Transverse colon (tissue), 4 donors: Measurements from ENCODE around the gene SNX11. TPM values are rescaled to one million over a fixed set of nuclear protein-coding genes. Genes with fewer than 3 reads are reported as not detected.

ENCODE experiments used
- DNase-seq: peaks from one replicate; pipeline ENCODE4 v3.0.0-alpha.2; 2019
- H3K27ac ChIP-seq, 4 donors: fragments of 200-600 bp; sonication (generic); 2 replicates each; pipeline ENCODE4 v1.5.1; 2016 to 2018; ENCODE audit warnings: inconsistent platforms in 4 of 4
- H3K27me3 ChIP-seq: fragments of 200-600 bp; sonication (generic); 2 replicates; pipeline ENCODE4 v1.5.1; 2017; ENCODE audit warnings: inconsistent platforms
- H3K36me3 ChIP-seq, 4 donors: fragments of 200-600 bp; sonication (generic); 2 replicates each; pipeline ENCODE4 v1.5.1; 2017 to 2019; ENCODE audit warnings: inconsistent platforms in 4 of 4
- H3K4me1 ChIP-seq, 4 donors: fragments of 200-600 bp; sonication (generic); 2 replicates each; pipeline ENCODE4 v1.5.1; 2017 to 2020; ENCODE audit warnings: inconsistent platforms in 4 of 4
- H3K4me3 ChIP-seq, 4 donors: fragments of 200-600 bp; sonication (generic); 1 replicate in 1 of 4; 2 replicates in 3 of 4; pipeline versions ENCODE4 v1.5.1 to v1.6.1; 2017 to 2019; ENCODE audit warnings: inconsistent platforms in 4 of 4
- H3K9me3 ChIP-seq, 2 donors: fragments of 200-600 bp; sonication (generic); 2 replicates each; pipeline ENCODE4 v1.5.1; 2017 to 2019; ENCODE audit warnings: inconsistent platforms in 2 of 2
- CTCF ChIP-seq, 5 experiments: fragments of 200-600 bp in 3 of 5; fragments of 450-650 bp in 2 of 5; sonication (generic) in 3 of 5; IDR thresholded peaks; 1 replicate in 2 of 5; 2 replicates in 3 of 5; pipeline ENCODE4 v1.5.1; 2016 to 2017; ENCODE audit warnings: antibody characterized with exemption in 5 of 5, inconsistent platforms in 3 of 5, mild to moderate bottlenecking in 2 of 5, moderate library complexity in 1 of 5
- EP300 ChIP-seq: sonication (generic); formaldehyde crosslinking; IDR thresholded peaks from one replicate; pipeline ENCODE4 v1.6.1; 2017; ENCODE audit warnings: antibody characterized with exemption, low read depth
- POLR2A ChIP-seq: fragments of 450-650 bp; IDR thresholded peaks from one replicate; pipeline ENCODE4 v1.6.1; 2016; ENCODE audit warnings: antibody characterized with exemption, mild to moderate bottlenecking, moderate library complexity
- POLR2AphosphoS5 ChIP-seq, 3 donors: sonication (generic); formaldehyde crosslinking; IDR thresholded peaks; one replicate each; pipeline ENCODE4 v1.6.1; 2016; ENCODE audit warnings: antibody characterized with exemption in 3 of 3
- WGBS, 2 donors: methylation state at CpG; one replicate each; pipeline ENCODE4 v1.1.5; 2018; ENCODE audit warnings: low coverage in 1 of 2; 5-methylcytosine and 5-hydroxymethylcytosine counted together
- in situ Hi-C, 4 donors: fragments of 200-750 bp; cut with MboI; loops; one replicate each; pipeline versions ENCODE4 v1.15.0 to v1.15.1; 2017; ENCODE audit warnings: low sequenced_read_pairs in 3 of 4, low pct_ligation_motif_present in 1 of 4, low pct_unique_long_range_greater_than_20kb in 1 of 4
- intact Hi-C: fragments of 100-400 bp; cut with DNase I; formaldehyde crosslinking; loops from one replicate; pipeline ENCODE4 v1.15.1; 2023; ENCODE audit warnings: low total_unique reads
- total RNA-seq, 4 donors: library from RNA; depleted of rRNA; stranded (reverse); fragments of >200 nt; gene quantifications; one replicate each; pipeline ENCODE4 v1.1.0, GENCODE V29; 2016

The SNX11 gene
- total RNA-seq, 4 donors from 2014 or later: 2.0 to 24.3 (median 14.1) TPM

DNA sequence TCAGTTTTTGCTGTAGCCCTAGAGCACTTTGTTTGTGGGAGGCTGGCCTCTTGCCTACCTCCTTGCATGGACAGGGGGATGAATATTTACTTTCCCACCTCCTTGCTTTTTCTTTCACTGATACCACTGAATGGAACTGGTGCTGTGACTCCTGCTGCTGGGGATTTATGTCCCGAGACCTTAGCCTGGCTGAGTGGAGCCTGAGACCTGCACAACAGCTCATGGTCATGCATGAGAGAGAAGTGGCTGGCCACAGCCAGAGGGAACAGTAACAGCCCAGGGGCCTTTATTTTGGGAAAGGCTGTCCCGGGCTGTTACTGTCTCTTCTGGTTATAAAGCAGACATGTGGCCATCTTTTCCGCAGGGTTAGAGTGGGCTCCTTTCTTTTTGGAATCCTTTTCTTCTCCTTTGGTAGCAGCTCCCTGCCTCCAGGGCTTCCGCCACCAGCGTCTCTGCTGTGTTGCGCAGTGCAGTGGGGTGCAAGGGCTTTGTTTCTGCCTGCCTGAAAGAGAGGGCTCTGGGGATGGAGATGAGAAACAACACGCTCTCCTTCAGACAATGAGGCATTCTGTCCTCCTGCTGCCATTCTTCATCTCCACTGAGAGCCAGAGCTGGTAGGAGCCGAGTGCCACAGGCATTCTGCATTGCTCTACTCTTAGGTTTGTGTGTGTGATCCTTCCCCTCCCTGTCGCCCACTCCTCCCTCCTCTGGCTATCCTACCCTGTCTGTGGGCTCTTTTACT lies 14.5 kb downstream of the SNX11 start:
- Histone ChIP-seq H3K4me1 (no peaks in the 10 kb centered on the region), H3K9me3 (no peaks in the 10 kb centered on the region), H3K4me3 (no peak overlapping the region), H3K27me3 (no peaks in the 10 kb centered on the region), H3K36me3 (peaks cover 0 to 44% (median 17%) of the 10 kb centered on the region in 4 donors), H3K27ac (no peak overlapping the region)
- DNase-seq: no peak
- intact Hi-C loops: loop anchor here (10.0 kb wide), 1 partner anchor 47 kb away; no protein-coding TSS in a partner anchor
- 85 to 94% methylated on average over 5 to 9 of the region's 9 CpGs for WGBS, 2 donors
- TF ChIP-seq POLR2AphosphoS5 (IDR thresholded peaks at IDR 0.05): no peak
- in situ Hi-C loops: no loop called here

- no peak for TF ChIP-seq POLR2AphosphoS5 (IDR thresholded peaks at IDR 0.05)
- no peak for TF ChIP-seq EP300
- no peak for TF ChIP-seq POLR2A
- TF ChIP-seq CTCF (IDR thresholded peaks at IDR 0.05): no peak
- H3K27me3 ChIP-seq: no peaks in the 10 kb centered on the region
- H3K4me1 ChIP-seq: no peaks in the 10 kb centered on the region
- no peak for DNase-seq
- H3K9me3 ChIP-seq: no peaks in the 10 kb centered on the region
- intact Hi-C loops (loop anchor here (10.0 kb wide), 1 partner anchor 48 kb away; no protein-coding TSS in a partner anchor), in situ Hi-C loops (no loop called here)
- 90 to 92% methylated on average over 2 to 3 of the region's 3 CpGs for WGBS, 2 donors
- H3K27ac ChIP-seq: no peak overlapping the region
- H3K36me3 ChIP-seq: peaks cover 0 to 44% (median 17%) of the 10 kb centered on the region in 4 donors
- no peak overlapping the region for H3K4me3 ChIP-seq
Measured at GRCh38 chr17:48122665-48123045, 15.1 kb downstream of the SNX11 start.

DNA sequence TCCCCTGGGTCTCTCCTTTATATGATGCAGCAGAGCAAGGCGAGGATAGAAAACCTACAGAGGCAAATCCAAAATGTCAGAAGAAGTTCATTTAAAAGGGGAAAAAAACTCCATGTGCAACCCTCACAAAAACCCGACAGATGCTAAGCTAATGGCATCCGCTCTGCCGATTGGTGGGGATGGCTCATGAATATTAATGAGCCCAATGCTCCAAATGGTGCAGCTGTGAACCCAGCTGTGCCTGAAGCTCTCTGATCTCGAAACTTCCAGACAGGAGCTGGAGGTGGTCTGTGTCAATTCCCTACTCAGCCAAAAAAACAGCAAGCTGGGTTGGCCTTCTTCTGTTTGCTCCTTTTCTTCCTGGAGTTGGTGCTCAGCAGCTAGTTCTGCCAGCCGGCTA lies 15.5 kb downstream of the SNX11 start:
- Histone ChIP-seq H3K4me3 (no peak overlapping the region), H3K27ac (no peak overlapping the region), H3K36me3 (peaks cover 0 to 44% (median 16%) of the 10 kb centered on the region in 4 donors), H3K4me1 (no peaks in the 10 kb centered on the region), H3K27me3 (no peaks in the 10 kb centered on the region), H3K9me3 (no peaks in the 10 kb centered on the region)
- intact Hi-C loops (loop anchor here (10.0 kb wide), 1 partner anchor 48 kb away; no protein-coding TSS in a partner anchor), in situ Hi-C loops (no loop called here)
- TF ChIP-seq CTCF (IDR thresholded peaks at IDR 0.05) (no peak), POLR2A (no peak), EP300 (no peak), POLR2AphosphoS5 (IDR thresholded peaks at IDR 0.05) (no peak)
- DNase-seq: no peak
- WGBS, 2 donors: 74 to 83% methylated on average over 1 to 6 of the region's 6 CpGs

DNA sequence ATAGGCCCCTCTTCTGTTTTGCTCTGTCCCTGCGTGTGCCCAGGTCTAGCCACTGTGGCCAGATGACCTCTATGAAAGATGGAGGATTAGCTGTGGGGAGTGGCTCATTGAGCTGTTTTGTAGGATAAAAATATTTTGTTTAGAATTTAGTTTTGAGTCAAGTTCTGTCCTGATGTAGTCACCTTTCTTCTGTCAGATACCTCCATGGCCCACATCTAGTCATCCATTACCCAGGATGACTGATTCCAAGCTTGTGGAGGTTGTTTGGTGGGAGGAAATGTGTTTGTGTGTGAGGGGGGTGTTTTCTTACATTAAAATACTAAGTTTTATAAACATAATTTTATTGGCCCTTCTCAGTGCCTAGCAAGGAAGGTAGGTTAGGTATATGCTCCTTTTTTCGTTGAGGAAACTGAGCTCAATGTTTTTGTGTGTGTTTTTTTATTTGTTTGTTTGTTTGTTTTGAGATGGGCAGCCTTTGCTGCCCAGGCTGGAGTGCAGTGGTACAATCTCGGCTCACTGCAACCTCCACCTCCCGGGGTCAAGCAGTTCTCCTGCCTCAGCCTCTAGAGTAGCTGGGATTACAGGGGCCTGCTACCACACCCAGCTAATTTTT lies 16.3 kb downstream of the SNX11 start:
- WGBS, 2 donors: 92 to 100% methylated on average over 4 of the region's 4 CpGs
- in situ Hi-C loops (no loop called here), intact Hi-C loops (loop anchor here (10.0 kb wide), 1 partner anchor 49 kb away; no protein-coding TSS in a partner anchor)
- Histone ChIP-seq H3K27me3 (no peaks in the 10 kb centered on the region), H3K9me3 (no peaks in the 10 kb centered on the region), H3K27ac (no peak overlapping the region), H3K36me3 (peaks cover 0 to 41% (median 13%) of the 10 kb centered on the region in 4 donors), H3K4me3 (no peak overlapping the region), H3K4me1 (no peaks in the 10 kb centered on the region)
- TF ChIP-seq POLR2A: no peak
- no peak for DNase-seq

DNA sequence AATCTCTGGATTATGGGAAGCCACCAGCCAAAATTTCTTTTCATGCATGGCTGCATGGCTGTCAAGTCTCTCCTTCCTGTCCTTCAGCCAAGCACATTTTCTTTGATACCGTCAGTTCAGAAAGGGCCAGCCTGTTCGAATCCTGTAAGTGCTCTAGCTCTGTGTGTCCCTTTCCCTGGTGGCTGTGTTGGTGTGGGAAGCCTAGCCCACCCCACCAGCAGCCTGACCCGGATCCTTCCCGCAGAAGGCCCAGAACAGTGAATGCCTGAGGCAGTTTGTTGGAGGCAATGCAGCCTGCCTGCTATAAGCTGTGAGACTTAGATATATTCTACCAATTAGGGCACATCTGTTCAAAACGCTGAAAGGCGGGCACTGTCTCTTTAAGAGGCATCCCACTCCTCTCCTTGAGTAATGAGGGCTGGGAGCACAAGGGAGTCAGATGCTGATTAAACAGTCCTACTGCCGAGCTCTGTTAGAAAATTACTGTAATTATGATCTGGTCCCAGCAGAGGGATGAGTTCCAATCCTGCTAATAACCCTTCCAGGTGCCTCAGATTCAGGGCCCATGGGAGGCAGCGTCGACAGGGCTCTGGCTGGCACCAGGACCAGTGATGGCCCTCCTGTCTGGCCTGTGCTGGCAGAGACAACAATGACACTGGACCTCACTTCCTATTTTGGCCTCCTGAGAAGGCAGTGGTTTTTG lies 18.4 kb downstream of the SNX11 start:
- DNase-seq: no peak
- TF ChIP-seq POLR2AphosphoS5 (IDR thresholded peaks at IDR 0.05) (no peak), EP300 (no peak), CTCF (IDR thresholded peaks at IDR 0.05) (no peak), POLR2A (no peak)
- 72 to 90% methylated on average over 2 to 9 of the region's 9 CpGs for WGBS, 2 donors
- Histone ChIP-seq H3K36me3 (peaks cover 0 to 27% (median 10%) of the 10 kb centered on the region in 4 donors), H3K27me3 (no peaks in the 10 kb centered on the region), H3K4me1 (peaks cover 0 to 2% (median 0%) of the 10 kb centered on the region in 4 donors), H3K27ac (no peak overlapping the region), H3K4me3 (no peak overlapping the region), H3K9me3 (no peaks in the 10 kb centered on the region)
- in situ Hi-C loops: loop anchor here in 2 of 4 donors (5.0 kb wide), 2 partner anchors 44 to 94 kb away; no protein-coding TSS in a partner anchor
- intact Hi-C loops: loop anchor here (10.0 kb wide), 1 partner anchor 51 kb away; no protein-coding TSS in a partner anchor
